Naive thymus-derived CD4-positive, alpha-beta T cell (primary cell): ENCODE results near the gene HNRNPM. TPM values are rescaled to one million over a fixed set of nuclear protein-coding genes. Genes with fewer than 3 reads are reported as not detected.

ENCODE experiments used
- polyA plus RNA-seq, 2 donors: library from polyadenylated mRNA; unstranded; fragments of 300-500 nt; fragmentation: Illumina TruSeq; gene quantifications; one replicate each; pipeline ENCODE4 v1.2.3, GENCODE V29; 2021
- total RNA-seq, 6 experiments: library from RNA in 5 of 6; stranded (reverse) in 5 of 6; gene quantifications; 1 replicate in 5 of 6; 2 replicates in 1 of 6; pipeline ENCODE4 v1.2.3 and lab custom pipeline; 2021 to 2026

HNRNPM gene
- total and polyA plus RNA-seq, 7 experiments from 2014 or later: 175 to 378 (median 272) TPM

Other genes starting within 250 kb of the HNRNPM start
- gene CERS4, start 235.6 kb upstream of the HNRNPM start, total RNA-seq: 10 to 100 TPM; 17.2 to 32.4 (median 27.4) TPM
- 10 to 100 TPM; 11.2 to 12.3 TPM for gene CERS4, start 235.6 kb upstream of the HNRNPM start, polyA plus RNA-seq
- 10 to 100 TPM; 20.5 to 52.0 (median 27.2) TPM for gene CD320, start 136.6 kb upstream of the HNRNPM start, total RNA-seq
- gene CD320, start 136.6 kb upstream of the HNRNPM start, polyA plus RNA-seq: 10 to 100 TPM; 42.2 to 44.0 TPM
- gene NDUFA7, start 123.6 kb upstream of the HNRNPM start, total RNA-seq: 10 to 100 TPM; 16.8 to 50.3 (median 30.0) TPM
- gene NDUFA7, start 123.6 kb upstream of the HNRNPM start, polyA plus RNA-seq: 100 to 1,000 TPM; 108 to 121 TPM
- 1,000 to 10,000 TPM; 2,319 to 4,111 (median 3,327) TPM for gene RPS28, start 123.5 kb upstream of the HNRNPM start, total RNA-seq
- 1,000 to 10,000 TPM; 3,564 to 3,677 TPM for gene RPS28, start 123.5 kb upstream of the HNRNPM start, polyA plus RNA-seq
- 1 to 10 TPM; 1.3 to 4.4 (median 1.8) TPM for gene KANK3, start 101.7 kb upstream of the HNRNPM start, total RNA-seq
- gene KANK3, start 101.7 kb upstream of the HNRNPM start, polyA plus RNA-seq: under 1 TPM; 0.52 to 0.72 TPM
- gene ANGPTL4, start 80.8 kb upstream of the HNRNPM start, total RNA-seq: 1 to 10 TPM in 1 of 5 experiments, not detected in 4; 1.1 TPM
- gene ANGPTL4, start 80.8 kb upstream of the HNRNPM start, polyA plus RNA-seq: not detected
- 100 to 1,000 TPM in 3 of 5 experiments, 10 to 100 TPM in 2; 77.4 to 113 (median 103) TPM for gene RAB11B, start 54.6 kb upstream of the HNRNPM start, total RNA-seq
- 10 to 100 TPM; 53.1 to 63.8 TPM for gene RAB11B, start 54.6 kb upstream of the HNRNPM start, polyA plus RNA-seq
- gene MARCHF2, start 31.7 kb upstream of the HNRNPM start, total RNA-seq: 10 to 100 TPM; 18.0 to 42.1 (median 23.4) TPM
- gene MARCHF2, start 31.7 kb upstream of the HNRNPM start, polyA plus RNA-seq: 10 to 100 TPM; 23.2 to 41.4 TPM
- gene PRAM1, start 57.7 kb downstream of the HNRNPM start, total RNA-seq: 10 to 100 TPM in 2 of 5 experiments, 1 to 10 TPM in 3; 1.1 to 82.8 (median 3.9) TPM
- under 1 TPM; 0.12 to 0.34 TPM for gene PRAM1, start 57.7 kb downstream of the HNRNPM start, polyA plus RNA-seq
- 10 to 100 TPM; 36.0 to 69.2 (median 60.8) TPM for gene ZNF414, start 69.2 kb downstream of the HNRNPM start, total RNA-seq
- gene ZNF414, start 69.2 kb downstream of the HNRNPM start, polyA plus RNA-seq: 10 to 100 TPM; 20.2 to 25.4 TPM
- 100 to 1,000 TPM in 2 of 5 experiments, 10 to 100 TPM in 3; 25.5 to 472 (median 66.7) TPM for gene MYO1F, start 132.5 kb downstream of the HNRNPM start, total RNA-seq
- 1 to 10 TPM in 1 of 2 donors, under 1 TPM in 1; 0.83 to 1.0 TPM for gene MYO1F, start 132.5 kb downstream of the HNRNPM start, polyA plus RNA-seq
- gene ADAMTS10, start 165.7 kb downstream of the HNRNPM start, total RNA-seq: 100 to 1,000 TPM in 1 of 5 experiments, 10 to 100 TPM in 3, 1 to 10 TPM in 1; 8.2 to 102 (median 88.9) TPM
- gene ADAMTS10, start 165.7 kb downstream of the HNRNPM start, polyA plus RNA-seq: 1 to 10 TPM; 1.5 to 3.4 TPM
- not detected for gene NFILZ, start 185.7 kb downstream of the HNRNPM start, total RNA-seq
- not detected for gene NFILZ, start 185.7 kb downstream of the HNRNPM start, polyA plus RNA-seq